ENCODE results near the gene P2RY6. TPM values are rescaled to one million over a fixed set of nuclear protein-coding genes. Genes with fewer than 3 reads are reported as not detected.

Gene P2RY6
- total RNA-seq, 2 donors from 2014 or later: 7.7 to 13.4 TPM

GRCh38 chr11:73277467-73277866 is 5.3 kb downstream of the P2RY6 start:
- Histone ChIP-seq H3K9me3 (no peaks in the 10 kb centered on the region), H3K4me3 (no peak overlapping the region), H3K4me1 (ENCODE audit: control insufficient read depth in 1 of 2, low read depth in 2 of 2) (no peaks in the 10 kb centered on the region), H3K27me3 (replicated peaks; ENCODE audit: insufficient read depth) (no peaks in the 10 kb centered on the region), H3K27ac (no peak overlapping the region), H3K36me3 (no peaks in the 10 kb centered on the region)
- no peak for ATAC-seq (ENCODE audit: insufficient number of reproducible peaks, low FRiP score, low read depth)
- DNase-seq (ENCODE audit: low spot score): no peak
- TF ChIP-seq CTCF (IDR thresholded peaks at IDR 0.05): no peak

GRCh38 chr11:73280626-73281025 is 8.5 kb downstream of the P2RY6 start:
- Histone ChIP-seq H3K36me3 (no peaks in the 10 kb centered on the region), H3K27ac (no peak overlapping the region), H3K9me3 (no peaks in the 10 kb centered on the region), H3K27me3 (replicated peaks; ENCODE audit: insufficient read depth) (no peaks in the 10 kb centered on the region), H3K4me1 (ENCODE audit: control insufficient read depth in 1 of 2, low read depth in 2 of 2) (peaks cover 0 to 4% of the 10 kb centered on the region in 2 donors), H3K4me3 (no peak overlapping the region)
- no peak for ATAC-seq (ENCODE audit: insufficient number of reproducible peaks, low FRiP score, low read depth)
- TF ChIP-seq CTCF (IDR thresholded peaks at IDR 0.05): no peak
- no peak for DNase-seq (ENCODE audit: low spot score)

- no peak overlapping the region for H3K27ac ChIP-seq
- H3K4me1 ChIP-seq (ENCODE audit: control insufficient read depth in 1 of 2, low read depth in 2 of 2): peaks cover 0 to 4% of the 10 kb centered on the region in 2 donors
- H3K36me3 ChIP-seq: no peaks in the 10 kb centered on the region
- H3K9me3 ChIP-seq: no peaks in the 10 kb centered on the region
- H3K27me3 ChIP-seq (replicated peaks; ENCODE audit: insufficient read depth): no peaks in the 10 kb centered on the region
- TF ChIP-seq CTCF (IDR thresholded peaks at IDR 0.05): no peak
- H3K4me3 ChIP-seq: no peak overlapping the region
- ATAC-seq (ENCODE audit: insufficient number of reproducible peaks, low FRiP score, low read depth) (peak; percentile 28), DNase-seq (ENCODE audit: low spot score) (no peak)
Measured at GRCh38 chr11:73281201-73281741, 9.1 kb downstream of the P2RY6 start.

- Histone ChIP-seq H3K4me3 (no peak overlapping the region), H3K36me3 (no peaks in the 10 kb centered on the region), H3K27me3 (replicated peaks; ENCODE audit: insufficient read depth) (no peaks in the 10 kb centered on the region), H3K27ac (no peak overlapping the region), H3K4me1 (ENCODE audit: control insufficient read depth in 1 of 2, low read depth in 2 of 2) (peaks cover 0 to 4% of the 10 kb centered on the region in 2 donors), H3K9me3 (no peaks in the 10 kb centered on the region)
- TF ChIP-seq CTCF (IDR thresholded peaks at IDR 0.05): no peak
- no peak for DNase-seq (ENCODE audit: low spot score)
- ATAC-seq (ENCODE audit: insufficient number of reproducible peaks, low FRiP score, low read depth): no peak
Measured at GRCh38 chr11:73281796-73282660, 9.9 kb downstream of the P2RY6 start.

GRCh38 chr11:73283276-73284000 is 11.3 kb downstream of the P2RY6 start:
- Histone ChIP-seq H3K27ac (no peak overlapping the region), H3K27me3 (replicated peaks; ENCODE audit: insufficient read depth) (no peaks in the 10 kb centered on the region), H3K9me3 (no peaks in the 10 kb centered on the region), H3K4me1 (ENCODE audit: control insufficient read depth in 1 of 2, low read depth in 2 of 2) (peaks cover 4 to 5% of the 10 kb centered on the region in 2 donors), H3K4me3 (no peak overlapping the region), H3K36me3 (no peaks in the 10 kb centered on the region)
- ATAC-seq (ENCODE audit: insufficient number of reproducible peaks, low FRiP score, low read depth) (no peak), DNase-seq (ENCODE audit: low spot score) (no peak)
- TF ChIP-seq CTCF (IDR thresholded peaks at IDR 0.05): no peak
